NCI-H1105 treated with DMSO at 0.1 percent for 48 hours (cell line): ENCODE measurements around the gene C22orf42.
"Not testable (repeated sequence)": the region's sequence is repeated elsewhere in the genome, so short reads cannot be mapped to it uniquely, and the experiment has no call there.

Source experiments
- DNase-seq: peaks from one replicate; lab custom pipeline; 2025; lab: John Stamatoyannopoulos, UW

The C22orf42 gene, protein sequence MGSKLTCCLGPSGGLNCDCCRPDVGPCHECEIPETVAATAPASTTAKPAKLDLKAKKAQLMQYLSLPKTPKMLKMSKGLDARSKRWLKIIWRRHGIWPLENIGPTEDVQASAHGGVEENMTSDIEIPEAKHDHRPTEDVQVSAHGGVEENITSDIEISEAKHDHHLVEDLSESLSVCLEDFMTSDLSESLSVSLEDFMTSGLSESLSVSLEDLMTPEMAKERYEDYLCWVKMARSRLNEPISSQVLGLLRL

DNA sequence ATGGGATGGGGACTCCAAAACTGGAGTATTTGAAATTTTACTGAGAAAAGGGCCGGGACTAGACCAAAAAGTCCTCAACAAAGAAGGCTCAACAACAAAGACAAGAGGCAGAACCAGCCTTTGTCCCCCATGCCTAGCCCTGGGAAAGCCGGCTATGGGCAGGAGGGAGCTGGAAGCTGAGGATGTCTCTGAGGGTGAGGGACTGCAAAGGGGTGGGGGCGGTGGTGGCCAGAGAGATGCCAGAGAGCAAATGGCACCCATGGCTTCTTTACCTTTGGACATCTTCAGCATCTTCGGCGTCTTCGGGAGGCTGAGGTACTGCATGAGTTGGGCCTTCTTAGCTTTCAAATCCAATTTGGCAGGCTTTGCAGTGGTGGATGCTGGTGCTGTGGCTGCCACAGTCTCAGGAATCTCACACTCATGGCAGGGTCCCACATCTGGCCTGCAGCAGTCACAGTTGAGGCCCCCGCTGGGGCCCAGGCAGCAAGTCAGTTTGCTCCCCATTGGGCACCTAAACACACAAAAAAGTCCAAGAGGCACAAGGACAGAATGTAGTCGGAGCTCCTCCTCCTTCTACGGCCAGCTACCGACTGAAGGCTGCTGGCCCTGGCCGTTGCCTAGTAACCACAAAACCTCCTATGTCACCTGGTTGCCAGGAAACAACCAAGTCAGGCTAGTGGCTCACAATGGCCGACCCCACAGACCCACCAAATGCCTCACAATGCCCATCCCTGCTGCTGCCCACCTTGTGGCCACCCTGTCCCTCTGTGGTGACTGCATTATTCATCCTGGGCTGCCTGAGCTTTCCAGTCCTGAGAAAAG is at the start of gene C22orf42:
TSS of gene C22orf42 (minus strand) at position 592 of the 822 bp plus-strand sequence. CDS start at position 504, 88 bp downstream.
- no peak for DNase-seq

DNA sequence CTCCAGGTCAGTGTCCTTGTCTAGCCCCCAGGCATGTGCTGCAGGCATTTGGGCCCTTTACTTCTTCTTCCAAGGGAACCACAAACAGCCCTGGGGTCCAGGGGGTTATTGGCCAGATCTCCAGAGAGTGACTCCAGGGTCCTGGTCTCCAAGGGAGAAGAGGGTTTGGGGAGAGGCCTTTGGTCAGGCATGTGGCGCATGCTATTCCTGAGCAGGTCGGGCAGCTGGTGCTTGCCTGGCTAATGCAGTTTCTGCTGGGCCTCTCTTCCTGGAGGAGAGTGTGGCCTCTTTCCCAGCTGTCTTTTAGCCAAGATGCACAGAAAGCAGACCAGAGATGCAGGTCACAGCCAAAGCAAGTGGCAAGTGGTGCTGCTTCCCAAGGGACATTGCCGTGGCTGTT is 49.6 kb upstream of the C22orf42 start:
- DNase-seq, result no peak

DNA sequence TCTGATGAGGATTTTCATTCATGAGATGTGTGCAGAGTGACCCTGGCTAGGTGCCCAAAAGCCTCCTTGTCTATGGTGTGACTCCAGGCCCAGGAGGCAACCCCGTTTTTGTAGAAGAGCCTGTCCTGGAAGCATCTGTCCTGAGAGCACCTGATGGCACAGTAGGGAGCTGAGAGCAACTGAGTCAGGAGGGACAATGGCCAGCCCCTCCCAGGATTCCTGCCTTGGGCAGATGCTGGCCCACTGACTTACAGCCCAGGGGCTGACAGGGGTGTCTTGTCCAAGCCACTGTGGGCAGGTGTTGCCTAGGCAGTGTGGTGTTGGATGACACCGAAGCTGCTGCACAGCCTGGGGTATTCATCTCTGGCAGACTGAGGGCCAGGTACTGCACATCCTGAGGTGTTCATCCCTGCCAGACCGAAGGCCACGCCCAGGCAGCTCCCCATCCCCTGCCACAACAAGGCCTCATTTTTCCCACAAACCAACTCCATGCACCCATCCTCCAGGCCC is 48.9 kb upstream of the C22orf42 start:
- DNase-seq, result no peak

DNA sequence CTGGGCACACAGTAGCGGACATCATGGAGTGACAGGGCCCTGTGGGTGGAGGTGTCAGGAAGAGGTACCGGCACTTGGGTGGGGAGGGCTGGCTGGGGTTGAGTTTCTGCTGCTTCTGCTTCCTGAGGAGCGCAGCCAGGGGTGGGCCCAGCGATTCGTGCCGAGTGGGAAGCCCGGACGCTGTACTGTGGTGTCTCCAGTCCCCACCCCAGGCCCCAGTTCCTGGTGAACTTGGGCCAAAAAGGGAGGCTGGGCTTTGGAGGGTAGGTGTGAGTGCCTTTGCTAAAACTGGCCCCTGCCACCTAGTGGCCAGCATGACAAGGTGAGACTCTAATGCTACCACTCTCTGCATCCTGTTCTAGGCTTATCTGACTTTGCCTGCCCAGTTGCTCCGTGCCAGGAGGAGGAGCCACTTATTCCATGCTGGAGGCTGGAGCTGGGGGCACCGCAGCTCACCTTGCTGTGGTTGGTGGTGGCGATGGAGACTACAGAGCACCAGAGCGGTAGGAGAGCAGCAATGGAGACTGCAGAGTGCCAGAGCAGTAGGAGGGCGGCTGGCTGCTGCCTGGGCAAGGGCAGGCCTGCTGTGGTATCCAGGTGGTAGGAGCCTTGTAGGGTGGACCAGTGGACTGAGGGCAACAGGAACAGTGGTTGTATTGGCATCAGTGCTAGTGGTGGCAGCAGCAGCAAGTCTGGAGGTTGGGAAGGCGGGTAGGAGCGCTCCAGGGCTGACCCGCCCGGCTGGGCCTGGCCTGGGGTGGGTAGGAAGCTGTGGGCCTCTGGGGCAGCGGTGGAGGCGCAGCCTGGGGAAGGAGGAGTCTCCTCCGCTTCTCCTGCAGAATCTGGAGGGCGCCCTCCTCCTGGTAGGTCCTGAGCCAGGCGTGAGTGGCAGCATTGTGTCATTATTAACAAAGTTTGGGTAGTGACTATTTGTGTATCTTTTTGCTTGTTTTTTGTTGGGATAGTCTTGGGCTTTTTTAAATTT is 48.0 kb upstream of the C22orf42 start:
- DNase-seq, result peak; percentile 9

DNA sequence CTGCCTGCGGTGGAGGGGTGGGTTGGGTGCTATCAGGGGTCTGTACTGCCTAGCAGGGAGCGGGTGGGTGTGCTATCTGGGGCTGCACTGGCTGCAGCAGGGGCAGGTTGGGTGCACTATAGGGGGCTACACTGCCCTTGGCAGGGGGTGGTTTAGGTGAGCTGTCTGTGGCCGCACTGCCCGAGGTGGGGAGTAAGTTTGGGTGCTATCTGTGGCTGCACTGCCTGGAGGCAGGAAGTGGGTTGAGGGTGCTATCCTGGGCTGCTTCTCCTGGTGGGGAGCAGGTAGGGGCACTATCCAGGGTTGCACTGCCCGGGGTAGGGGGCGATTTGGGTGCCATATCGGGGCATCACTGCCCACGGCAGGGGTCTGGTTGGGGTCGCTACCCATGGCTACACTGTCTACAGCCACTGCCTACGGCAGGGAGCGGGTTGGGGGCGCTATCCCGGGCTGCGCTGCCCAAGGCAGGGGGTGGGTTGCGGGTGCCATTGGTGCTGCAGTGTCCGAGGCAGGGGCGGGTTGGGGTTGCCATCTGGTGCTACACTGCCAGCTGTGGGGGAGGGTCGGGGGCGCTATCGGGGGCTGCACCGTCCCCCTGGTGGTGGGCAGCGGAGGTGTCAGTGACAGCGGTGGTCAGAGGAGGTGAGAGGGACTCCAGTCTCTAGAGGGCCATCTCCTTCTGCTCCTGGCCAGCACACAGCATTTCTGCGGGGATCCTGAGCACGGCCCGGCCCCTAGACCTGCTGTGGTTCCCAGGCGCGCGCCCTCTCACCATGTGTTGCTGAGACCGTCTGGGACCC is 47.1 kb upstream of the C22orf42 start:
- DNase-seq, result no peak

DNA sequence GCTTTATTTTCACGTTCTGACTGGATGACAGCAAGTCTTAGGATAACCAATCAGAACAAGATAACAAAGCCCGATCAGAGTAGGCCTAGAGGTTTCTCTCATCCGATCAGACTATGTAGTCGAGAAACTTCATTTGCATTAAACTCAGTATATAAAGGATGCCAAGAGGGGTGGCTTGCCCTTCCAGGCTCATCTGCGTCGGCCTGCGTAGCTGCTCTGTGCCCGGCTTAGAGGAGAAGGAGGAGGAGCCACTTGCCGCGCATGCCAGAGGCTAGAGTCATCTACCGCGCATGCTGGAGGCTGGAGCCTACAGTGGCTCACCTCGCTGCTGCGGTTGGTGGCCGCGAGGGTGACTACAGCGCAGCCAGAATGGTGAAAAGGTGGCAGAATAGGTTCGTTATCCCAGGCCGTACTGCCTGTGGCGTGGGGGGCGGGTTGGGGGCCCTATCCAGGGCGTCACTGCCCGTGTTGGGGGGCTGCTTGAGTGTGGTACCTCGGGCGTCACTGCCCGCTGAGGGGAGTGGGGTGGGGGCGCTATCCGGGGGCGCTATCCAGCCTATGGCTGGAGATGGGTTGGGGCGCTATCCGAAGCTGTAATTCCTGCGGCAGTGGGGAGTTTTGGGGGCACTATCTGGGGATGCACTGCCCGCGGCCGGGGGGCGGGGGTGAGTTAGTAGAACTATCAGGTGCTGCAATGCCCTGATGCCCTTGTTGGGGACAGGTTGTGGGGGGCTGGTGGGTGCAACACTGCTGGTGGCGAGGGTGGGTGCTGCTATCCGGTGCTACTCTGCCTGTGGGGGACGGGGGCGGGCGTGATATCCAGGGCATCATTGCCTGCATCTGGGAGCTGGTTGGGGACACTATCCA is 46.0 kb upstream of the C22orf42 start, which contains the start of gene RFPL2:
TSS of gene RFPL2 (minus strand) at position 218 of the 867 bp plus-strand sequence. CDS start 2,622 bp downstream, outside the sequence.
- DNase-seq, result peak; percentile 81

DNA sequence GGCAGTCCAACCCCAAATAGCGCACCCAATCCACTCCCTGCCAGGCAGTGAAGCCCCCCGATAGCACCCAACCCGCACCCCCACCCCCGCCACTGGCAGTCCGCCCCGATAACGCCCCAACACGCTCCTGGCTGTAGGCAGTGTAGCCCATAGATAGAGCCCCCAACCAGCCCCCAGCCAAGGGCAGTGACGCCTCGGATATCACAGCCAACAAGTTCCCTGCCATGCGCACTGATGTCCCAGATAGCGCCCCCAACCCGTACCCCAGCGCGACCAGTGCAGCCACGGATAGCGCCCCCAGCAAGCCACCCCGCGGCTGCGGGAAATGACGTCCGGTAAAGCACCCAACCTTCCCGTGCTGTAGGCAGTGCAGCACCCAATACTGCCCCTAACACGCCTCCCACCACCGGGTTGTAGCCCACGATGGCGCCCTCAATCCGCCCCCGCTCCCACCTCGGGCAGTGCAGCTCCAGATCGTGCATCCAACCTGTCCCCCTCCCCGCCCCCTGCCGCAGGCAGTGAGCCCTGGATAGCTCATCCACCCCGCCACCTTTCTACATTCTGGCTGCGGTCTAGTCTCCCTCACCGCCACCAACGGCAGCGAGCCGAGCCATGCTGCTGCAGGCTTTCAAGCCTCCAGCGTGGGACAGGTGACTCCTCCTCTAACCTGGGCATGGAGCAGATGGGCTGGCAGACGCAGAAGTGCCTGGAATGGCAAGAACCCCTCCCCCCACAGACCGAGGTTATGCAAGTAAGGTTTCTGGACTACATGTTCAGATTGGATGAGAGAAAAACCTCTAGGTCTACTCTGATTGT is 45.1 kb upstream of the C22orf42 start:
- DNase-seq, result peak; percentile 81

DNA sequence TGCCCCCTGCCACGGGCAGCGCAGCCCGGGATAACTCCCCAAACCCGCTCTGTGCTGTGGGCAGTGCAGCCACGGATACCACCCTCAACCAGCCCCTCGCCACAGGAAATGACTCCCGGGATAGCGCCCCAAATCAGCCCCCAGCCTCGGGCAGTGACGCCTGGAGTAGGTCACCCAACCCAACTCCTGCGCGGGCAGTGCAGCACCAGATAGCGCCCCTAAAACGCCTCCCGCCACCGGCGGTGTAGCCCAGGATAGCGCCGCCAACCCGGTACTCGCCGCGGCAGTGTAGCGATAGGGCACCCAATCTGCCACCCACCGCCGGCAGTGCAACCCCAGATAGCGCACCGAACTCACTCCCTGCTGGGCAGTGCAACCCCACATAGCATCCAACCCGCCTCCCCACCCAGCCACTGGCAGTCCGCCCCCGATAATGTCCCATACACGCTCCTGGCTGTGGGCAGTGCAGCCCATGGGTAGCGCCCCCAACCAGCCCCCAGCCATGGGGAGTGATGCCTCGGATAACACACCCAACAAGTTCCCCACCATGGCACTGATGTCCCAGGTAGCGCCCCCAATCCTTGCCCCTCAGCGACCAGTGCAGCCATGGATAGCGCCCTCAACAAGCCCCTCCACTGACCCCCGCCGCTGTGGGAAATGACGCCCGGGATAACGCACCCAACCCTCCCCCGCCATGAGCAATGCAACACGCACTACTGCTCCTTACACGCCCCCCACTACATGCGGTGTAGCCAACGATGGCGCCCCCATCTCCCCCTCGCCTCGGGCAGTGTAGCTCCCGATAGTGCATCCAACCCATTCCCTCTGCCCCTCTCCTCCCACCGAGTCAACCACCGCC is 44.3 kb upstream of the C22orf42 start:
- peak; percentile 14 for DNase-seq

DNA sequence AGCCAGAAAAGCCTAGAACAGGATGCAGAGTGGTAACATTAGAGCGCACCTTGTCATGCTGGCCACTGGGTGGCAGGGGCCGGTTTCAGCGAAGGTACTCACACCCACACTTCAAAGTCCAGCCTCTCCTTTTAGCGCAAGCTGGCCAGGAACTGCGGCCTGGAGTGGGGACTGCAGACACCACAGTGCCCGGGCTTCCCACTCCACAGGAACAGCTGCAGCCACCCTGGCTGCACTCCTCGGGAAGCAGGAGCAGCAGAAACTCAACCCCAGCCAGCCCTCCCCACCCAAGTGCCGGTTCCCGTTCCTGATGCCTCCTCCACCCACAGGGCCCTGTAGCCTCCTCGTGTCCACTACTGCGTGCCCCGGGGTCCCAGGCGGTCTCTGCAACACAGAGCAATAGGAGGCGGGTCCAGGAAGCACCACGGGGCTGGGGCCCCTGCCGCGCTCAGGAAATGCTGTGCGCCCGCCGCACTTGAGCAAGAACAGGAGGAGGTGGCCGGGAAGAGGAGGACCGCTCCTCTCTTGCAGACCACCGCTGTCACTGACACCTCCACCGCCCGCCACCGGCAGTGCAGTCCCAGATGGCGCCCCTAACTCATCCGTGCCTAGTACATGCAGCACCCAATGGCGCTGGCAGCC is 43.6 kb upstream of the C22orf42 start:
- peak; percentile 53 for DNase-seq

DNA sequence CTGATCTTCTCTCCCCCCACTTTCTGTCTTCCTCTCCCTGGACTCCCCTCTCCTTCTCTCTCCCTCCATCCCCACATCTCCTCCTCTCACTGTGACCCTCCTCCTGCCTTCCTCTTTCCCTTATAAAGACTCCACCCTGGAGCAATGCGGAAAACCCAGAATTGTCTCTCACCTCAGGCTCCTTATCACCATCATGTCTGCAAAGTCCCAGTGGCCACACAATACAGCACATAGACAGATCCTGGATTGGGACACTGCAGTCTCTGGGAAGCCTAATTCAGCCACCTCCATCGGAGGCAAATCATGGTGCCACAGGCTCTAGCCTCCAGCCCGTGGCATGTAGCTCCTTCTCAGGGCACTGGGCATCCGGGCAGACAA is 43.0 kb upstream of the C22orf42 start:
- DNase-seq, result no peak

DNA sequence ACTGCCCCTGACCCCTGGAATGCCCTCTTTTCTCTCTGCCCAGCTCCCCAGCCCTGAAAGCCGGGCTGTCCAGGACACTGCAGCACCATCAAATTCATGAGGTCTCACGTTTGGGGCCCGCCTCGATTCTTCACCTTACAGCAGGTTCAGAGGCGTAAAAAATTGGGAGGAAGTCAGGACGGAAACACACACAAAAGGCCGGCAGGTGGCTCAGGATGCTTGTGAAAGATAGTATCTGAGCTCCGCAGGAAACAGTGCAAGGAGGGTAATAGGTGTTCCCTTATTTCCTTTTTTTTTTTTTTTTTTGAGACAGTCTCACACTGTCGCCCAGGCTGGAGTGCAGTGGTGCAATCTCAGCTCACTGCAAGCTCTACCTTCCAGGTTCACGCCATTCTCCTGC is 41.6 kb upstream of the C22orf42 start:
- DNase-seq, result no peak

DNA sequence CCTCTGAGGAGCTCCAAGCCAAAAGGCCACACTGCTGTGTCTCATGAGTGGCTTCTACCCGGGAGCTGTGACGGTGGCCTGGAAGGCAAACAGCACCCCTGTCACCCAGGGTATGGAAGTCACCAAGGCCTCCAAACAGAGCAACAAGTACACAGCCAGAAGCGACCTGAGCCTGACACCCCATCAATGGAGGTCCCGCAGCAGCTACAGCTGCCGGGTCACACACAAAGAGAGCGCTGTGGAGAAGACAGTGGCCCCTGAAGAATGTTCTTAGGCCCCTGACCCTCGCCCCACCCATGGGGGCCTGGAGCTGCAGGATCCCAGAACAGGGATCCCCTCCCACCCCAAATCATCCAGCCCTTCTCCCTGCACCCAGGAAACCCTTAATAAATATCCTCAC is 40.9 kb upstream of the C22orf42 start:
- DNase-seq, result no peak

DNA sequence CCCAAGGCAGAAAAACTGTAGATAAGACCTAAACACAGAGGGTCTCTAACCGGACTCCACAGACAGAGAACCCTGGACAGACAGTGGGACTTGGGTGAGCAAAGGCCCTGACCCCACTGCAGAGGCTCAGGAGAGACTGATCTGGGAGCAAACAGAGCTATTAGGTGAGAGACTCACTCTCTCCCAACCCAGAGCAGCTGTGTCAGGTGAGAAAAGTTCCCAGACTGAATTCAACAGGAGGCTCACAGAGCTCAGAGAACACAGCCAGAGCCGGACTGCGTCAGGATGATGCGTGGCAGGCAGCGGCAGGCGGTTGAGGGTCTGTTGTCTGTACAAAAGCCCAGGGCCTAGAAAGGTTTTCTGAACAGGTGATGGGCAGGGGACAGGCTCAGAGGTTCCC is 40.2 kb upstream of the C22orf42 start:
- DNase-seq, result no peak

DNA sequence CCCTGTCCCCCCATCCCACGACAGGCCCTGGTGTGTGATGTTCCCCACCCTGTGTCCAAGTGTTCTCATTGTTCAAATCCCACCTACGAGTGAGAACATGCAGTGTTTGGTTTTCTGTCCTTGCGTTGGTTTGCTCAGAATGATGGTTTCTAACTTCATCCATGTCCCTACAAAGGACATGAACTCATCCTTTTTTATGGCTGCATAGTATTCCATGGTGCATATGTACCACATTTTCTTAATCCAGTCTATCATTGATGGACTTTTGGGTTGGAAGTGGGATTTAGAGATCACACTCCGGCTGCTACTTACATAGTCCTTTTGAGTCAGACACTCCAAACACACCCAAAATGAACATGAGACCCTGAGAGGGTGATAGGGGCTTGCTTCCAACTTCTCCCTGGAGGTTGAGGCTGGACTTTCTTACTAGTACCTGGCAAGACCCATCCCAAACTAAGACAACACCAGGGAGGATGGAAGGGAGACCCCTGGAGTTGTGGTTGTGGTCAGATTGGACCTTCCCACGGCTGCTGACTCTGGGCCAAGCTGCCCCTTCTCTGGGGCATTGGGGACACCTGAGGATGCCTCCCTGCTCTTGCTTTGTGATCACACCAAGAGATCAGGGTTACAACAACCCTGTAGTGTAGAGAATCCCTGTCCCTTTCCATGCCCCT is 38.6 kb upstream of the C22orf42 start:
- DNase-seq, result not testable (repeated sequence)

DNA sequence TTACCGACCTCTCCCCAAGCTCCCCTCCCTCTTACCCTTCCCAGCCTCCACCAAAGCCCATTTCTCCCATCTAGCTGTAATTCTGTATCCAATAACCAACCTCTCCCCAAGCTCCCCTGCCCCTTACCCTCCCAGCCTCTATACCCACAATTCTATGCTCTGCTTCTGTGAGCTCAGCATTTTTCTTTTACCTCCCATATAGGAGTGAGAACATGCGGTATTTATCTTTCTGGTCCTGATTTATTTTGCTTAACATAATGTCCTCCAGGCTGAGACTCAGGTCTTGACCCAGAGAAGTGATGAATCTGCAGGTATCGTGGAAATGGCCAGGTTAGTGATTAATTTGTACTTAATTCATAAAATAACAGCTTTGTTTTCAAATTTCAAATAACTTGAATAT is 36.8 kb upstream of the C22orf42 start:
- DNase-seq, result not testable (repeated sequence)

DNA sequence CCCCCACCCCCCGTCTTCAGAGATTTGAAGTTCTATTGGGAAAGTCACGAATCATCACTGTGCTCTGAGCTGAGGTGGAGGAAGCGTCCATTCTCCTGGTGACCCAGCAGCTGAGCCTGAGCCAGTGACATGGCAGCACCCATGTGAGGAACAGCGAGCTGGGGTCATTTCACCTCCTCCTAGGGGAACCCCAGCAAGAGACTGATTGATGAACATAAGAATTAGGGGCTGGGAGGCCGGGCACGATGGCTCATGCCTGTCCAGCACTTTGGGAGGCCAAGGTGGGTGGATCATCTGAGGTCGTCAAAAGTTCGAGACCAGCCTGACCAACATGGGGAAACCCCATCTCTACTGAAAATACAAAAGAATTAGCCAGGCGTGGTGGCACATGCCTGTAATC is 34.2 kb upstream of the C22orf42 start:
- DNase-seq, result not testable (repeated sequence)

DNA sequence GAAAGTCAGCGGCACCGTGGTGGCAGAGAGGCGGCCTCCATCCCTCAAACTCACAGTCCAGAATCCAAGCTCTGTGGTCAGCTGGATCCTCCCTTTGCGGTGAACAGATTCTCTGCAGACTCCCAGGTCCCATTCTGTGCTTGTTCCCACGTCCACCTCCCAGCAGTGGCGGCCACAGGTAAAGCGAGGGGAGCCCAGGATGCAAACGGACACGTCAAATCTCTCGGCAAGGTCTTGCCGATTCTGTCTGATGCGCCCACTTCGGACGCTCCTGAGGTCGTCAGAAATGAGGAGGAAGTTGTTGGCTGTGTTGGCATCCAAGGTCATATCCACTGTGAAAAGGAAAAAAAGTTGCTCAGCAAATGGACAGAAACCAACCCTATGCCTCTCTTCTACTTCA is 31.9 kb upstream of the C22orf42 start:
- not testable (repeated sequence) for DNase-seq
